HG02840 (cell line): ENCODE results near the gene TMUB1.

Source experiments
- ATAC-seq: cut with Tn5 transposase; IDR thresholded peaks from one replicate; pipeline ENCODE4 v1.9.1; 2021; ENCODE audit warnings: mild to moderate bottlenecking, moderate library complexity, moderate number of reproducible peaks; ENCODE audit not compliant: unreplicated experiment, low FRiP score

The TMUB1 gene

GRCh38 chr7:151035902-151036301 is 47.4 kb downstream of the TMUB1 start:
- no peak for ATAC-seq

GRCh38 chr7:151035026-151035717 is 48.1 kb downstream of the TMUB1 start:
- no peak for ATAC-seq

GRCh38 chr7:151034312-151035025 is 48.8 kb downstream of the TMUB1 start:
- no peak for ATAC-seq

GRCh38 chr7:151033864-151034249 is 49.4 kb downstream of the TMUB1 start:
- ATAC-seq, result no peak

GRCh38 chr7:151032936-151033863 is 50.1 kb downstream of the TMUB1 start:
- no peak for ATAC-seq
